Osteocyte (in vitro differentiated cells): ENCODE data around the gene GH1. TPM values are rescaled to one million over a fixed set of nuclear protein-coding genes. Genes with fewer than 3 reads are reported as not detected.

Experiments
- DNase-seq: peaks from one replicate; pipeline ENCODE4 v3.0.0; 2021; ENCODE audit warnings: mixed read lengths; ENCODE audit not compliant: unreplicated experiment; ENCODE audit errors: extremely low spot score
- H3K27ac Mint-ChIP-seq: one replicate; pipeline ENCODE4 v1.8.0; 2021; ENCODE audit warnings: mild to moderate bottlenecking, mixed read lengths; ENCODE audit not compliant: unreplicated experiment
- H3K27me3 Mint-ChIP-seq: one replicate; pipeline ENCODE4 v1.8.0; 2021; ENCODE audit warnings: mixed read lengths; ENCODE audit not compliant: unreplicated experiment
- H3K36me3 Mint-ChIP-seq: one replicate; pipeline ENCODE4 v1.8.0; 2021; ENCODE audit warnings: mixed read lengths; ENCODE audit not compliant: unreplicated experiment
- H3K4me1 Mint-ChIP-seq: one replicate; pipeline ENCODE4 v1.8.0; 2021; ENCODE audit warnings: mixed read lengths; ENCODE audit not compliant: unreplicated experiment
- H3K4me3 Mint-ChIP-seq: one replicate; pipeline ENCODE4 v1.8.0; 2021; ENCODE audit warnings: mild to moderate bottlenecking, moderate library complexity, mixed read lengths; ENCODE audit not compliant: unreplicated experiment
- H3K9me3 Mint-ChIP-seq: one replicate; pipeline ENCODE4 v1.8.0; 2021; ENCODE audit warnings: mixed read lengths; ENCODE audit not compliant: unreplicated experiment
- total RNA-seq: library from RNA; stranded (reverse); gene quantifications from 2 replicates; pipeline ENCODE4 v1.2.1, GENCODE V29; 2021
- TF ChIP-seq, protein P1 (sequence below): fragments of 200-600 bp; sonication (generic); IDR thresholded peaks from 2 replicates; pipeline ENCODE4 v1.5.0; 2021; ENCODE audit warnings: antibody characterized with exemption, mild to moderate bottlenecking, moderate library complexity

GH1 gene
- total RNA-seq, 1 donor from 2014 or later = not detected

DNA sequence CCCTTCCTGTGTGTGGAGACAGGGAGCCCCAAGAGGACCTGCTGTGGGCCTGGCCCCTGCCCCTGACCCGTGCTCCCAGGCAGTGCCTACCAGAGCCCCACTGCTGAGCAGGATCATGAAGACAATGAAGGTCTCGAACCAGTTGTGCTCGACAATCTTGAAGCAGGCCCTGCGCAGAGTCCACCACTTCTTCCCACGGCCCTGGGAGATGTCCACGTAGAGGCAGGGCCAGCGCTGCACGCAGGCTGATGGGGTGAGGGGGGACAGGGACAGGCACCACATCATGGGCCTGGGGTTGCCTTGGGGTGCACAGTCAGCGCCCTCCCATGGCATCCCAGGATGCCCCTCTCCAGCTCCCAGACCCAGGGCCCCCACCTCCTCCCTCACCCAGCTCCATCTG, 29.9 kb upstream of the GH1 start:
- Mint-ChIP-seq H3K9me3 (no peaks in the 10 kb centered on the region), H3K27ac (no peak overlapping the region), H3K36me3 (no peaks in the 10 kb centered on the region), H3K27me3 (peaks cover 7% of the 10 kb centered on the region), H3K4me3 (no peak overlapping the region), H3K4me1 (no peaks in the 10 kb centered on the region)
- DNase-seq = no peak
- TF ChIP-seq, protein P1, sequence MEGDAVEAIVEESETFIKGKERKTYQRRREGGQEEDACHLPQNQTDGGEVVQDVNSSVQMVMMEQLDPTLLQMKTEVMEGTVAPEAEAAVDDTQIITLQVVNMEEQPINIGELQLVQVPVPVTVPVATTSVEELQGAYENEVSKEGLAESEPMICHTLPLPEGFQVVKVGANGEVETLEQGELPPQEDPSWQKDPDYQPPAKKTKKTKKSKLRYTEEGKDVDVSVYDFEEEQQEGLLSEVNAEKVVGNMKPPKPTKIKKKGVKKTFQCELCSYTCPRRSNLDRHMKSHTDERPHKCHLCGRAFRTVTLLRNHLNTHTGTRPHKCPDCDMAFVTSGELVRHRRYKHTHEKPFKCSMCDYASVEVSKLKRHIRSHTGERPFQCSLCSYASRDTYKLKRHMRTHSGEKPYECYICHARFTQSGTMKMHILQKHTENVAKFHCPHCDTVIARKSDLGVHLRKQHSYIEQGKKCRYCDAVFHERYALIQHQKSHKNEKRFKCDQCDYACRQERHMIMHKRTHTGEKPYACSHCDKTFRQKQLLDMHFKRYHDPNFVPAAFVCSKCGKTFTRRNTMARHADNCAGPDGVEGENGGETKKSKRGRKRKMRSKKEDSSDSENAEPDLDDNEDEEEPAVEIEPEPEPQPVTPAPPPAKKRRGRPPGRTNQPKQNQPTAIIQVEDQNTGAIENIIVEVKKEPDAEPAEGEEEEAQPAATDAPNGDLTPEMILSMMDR = no peak

DNA sequence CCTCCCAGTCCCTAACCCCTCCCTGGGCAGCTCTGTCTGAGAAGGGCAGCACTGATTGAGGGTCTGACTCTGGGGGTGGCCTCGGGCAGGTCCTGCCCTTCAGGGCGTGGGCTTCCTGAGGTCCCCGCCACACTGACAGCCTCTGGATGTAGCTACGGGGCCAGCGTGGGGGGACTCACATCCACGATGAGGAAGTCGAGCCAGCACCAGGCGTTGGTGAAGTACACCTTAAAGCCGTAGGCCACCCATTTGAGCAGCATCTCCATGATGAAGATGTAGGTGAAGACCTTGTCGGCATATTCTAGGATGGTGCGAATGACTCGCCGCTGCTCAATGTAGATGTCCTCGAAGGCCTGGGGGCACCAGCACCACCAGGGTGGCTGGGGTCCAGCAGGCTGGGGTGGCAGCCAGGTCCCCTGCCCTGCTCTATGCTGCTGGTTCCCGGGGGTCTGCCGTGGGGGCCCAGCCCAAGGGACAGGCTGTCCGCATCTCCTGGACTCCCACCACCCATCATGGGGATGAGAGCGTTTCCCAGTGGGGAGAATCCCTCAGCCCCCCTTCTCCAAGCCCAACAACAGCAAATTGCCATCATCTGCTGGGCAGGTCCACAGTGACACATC, 29.2 kb upstream of the GH1 start:
- no peak for DNase-seq
- Mint-ChIP-seq H3K27ac (no peak overlapping the region), H3K27me3 (peaks cover 7% of the 10 kb centered on the region), H3K36me3 (no peaks in the 10 kb centered on the region), H3K4me1 (no peaks in the 10 kb centered on the region), H3K4me3 (no peak overlapping the region), H3K9me3 (no peaks in the 10 kb centered on the region)
- TF ChIP-seq, protein P1 = no peak

DNA sequence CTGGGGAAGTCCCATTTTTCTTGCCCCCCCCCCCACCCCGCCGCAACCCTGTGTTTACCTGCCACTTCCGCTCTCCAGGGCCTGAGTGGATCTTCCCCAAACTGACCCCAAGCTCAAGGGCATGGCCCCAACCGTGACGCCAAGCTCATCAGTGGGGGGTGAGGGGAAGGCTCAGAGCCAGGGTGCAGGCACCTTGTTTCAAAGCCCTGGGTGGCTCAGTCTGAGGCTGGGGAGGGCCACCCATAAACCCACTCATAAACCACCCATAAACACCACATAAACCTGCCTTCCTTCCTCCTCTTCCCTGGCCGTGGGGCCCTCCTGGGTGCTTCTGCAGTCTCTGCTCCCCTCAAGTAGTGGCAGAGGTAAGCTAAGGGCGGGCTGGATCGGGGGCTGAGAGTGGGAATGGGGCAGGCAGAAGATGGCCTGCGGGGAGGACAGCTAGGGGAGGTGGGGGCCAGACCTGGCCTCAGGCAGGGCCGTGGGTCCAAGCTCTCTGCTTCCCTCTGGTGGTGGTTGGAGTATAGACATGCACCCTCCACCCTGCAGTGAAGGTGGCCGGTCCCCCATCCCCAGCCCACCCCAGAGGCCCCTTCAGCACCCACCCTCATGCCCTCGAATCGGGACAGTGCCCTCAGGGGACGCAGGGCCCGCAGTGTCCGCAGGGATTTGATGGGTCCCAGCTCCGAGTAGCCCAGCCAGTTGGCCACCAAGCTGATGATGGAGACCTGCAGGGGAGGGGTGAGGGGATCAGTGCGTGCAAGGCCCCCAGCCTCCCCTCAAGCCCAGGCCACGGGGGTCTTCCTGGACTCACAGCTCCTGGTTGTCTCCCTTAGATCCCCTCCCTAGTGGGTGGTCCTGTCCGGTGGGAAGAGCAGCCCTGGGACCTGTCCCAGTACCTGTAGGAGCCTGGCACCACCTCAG, 28.1 kb upstream of the GH1 start:
- no peak for DNase-seq
- H3K27ac Mint-ChIP-seq = no peak overlapping the region
- H3K36me3 Mint-ChIP-seq = no peaks in the 10 kb centered on the region
- TF ChIP-seq, protein P1 = peak; percentile 80
- no peaks in the 10 kb centered on the region for H3K9me3 Mint-ChIP-seq
- no peak overlapping the region for H3K4me3 Mint-ChIP-seq
- H3K27me3 Mint-ChIP-seq = peaks cover 5% of the 10 kb centered on the region
- no peaks in the 10 kb centered on the region for H3K4me1 Mint-ChIP-seq

DNA sequence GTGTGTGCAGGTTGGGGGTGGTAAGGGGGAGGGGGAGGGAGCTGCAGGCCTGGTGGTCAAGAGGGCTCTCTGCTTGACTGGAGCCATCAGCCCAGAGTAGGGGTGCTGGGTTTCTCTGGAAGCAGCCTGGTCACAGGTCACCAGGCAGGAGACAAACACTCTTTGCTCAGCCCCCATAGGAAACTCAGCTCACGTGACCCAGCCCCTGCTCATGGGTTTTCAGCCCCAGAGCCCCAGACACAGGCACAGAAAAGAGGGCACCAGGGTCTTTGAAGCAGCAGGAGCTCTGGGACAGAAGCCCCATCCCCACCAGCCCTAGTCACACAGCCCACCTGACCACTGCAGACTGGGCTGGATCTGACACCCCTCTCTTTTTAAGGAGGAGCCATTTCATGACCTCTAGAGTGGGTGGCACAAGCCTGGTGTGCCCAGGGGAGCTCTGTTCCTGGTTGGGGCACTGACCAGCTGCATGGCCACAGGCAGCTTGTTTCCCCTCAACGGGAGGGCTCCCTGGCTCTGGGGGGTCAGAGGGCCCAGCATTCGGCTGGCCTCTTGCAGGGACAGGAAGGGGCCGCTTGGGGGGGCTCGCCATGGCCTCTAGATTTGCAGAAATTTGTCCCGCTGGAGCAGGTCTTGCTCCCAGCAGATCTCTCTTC, 27.3 kb upstream of the GH1 start:
- H3K9me3 Mint-ChIP-seq = no peaks in the 10 kb centered on the region
- no peak overlapping the region for H3K27ac Mint-ChIP-seq
- H3K4me1 Mint-ChIP-seq = no peaks in the 10 kb centered on the region
- no peaks in the 10 kb centered on the region for H3K36me3 Mint-ChIP-seq
- no peak overlapping the region for H3K4me3 Mint-ChIP-seq
- DNase-seq = no peak
- TF ChIP-seq, protein P1 = no peak
- H3K27me3 Mint-ChIP-seq = peaks cover 2% of the 10 kb centered on the region
